GM18511 (cell line): ENCODE data around the gene PNPT1.

Source experiments
- ATAC-seq: cut with Tn5 transposase; IDR thresholded peaks from one replicate; pipeline ENCODE4 v1.9.1; 2021; ENCODE audit warnings: mild to moderate bottlenecking, moderate library complexity; ENCODE audit not compliant: unreplicated experiment

The PNPT1 gene

DNA sequence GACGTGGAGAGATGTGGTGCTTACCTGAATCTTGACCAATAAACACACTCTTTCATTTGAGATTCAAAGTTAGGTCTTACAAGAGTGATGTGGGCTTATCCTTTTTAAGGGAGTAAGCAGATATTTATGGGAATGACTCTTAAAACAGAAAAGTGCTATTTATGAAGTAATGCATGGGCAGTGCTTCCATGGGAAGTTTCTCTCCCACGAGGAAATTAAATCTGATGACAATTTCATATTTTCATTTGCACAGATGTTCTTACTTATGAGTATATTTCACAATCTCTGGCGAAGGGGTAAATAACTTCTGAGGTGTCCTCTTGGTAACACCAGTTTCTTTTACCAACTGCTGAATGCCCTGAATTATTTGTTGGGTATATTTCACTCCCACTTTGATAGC is 21.0 kb downstream of the PNPT1 start:
- ATAC-seq = no peak

DNA sequence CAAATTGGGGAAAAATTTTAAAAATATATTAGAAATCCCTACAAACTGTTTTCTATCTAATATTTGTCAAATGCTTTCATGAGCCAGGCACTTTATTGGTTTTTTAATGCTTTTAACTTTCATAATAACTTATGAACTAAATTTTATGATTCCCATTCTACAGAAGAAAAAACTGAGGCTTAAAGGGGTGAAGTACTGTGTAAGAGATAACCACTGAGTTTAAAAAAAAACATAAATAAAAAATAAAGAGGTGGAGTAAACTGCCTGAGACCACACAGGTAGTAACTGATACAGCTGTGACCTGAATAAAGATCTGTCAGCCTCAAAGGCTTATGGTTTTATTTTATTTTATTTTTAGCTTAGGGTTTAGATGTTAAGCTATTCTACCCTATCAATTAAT is 24.7 kb downstream of the PNPT1 start:
- no peak for ATAC-seq

DNA sequence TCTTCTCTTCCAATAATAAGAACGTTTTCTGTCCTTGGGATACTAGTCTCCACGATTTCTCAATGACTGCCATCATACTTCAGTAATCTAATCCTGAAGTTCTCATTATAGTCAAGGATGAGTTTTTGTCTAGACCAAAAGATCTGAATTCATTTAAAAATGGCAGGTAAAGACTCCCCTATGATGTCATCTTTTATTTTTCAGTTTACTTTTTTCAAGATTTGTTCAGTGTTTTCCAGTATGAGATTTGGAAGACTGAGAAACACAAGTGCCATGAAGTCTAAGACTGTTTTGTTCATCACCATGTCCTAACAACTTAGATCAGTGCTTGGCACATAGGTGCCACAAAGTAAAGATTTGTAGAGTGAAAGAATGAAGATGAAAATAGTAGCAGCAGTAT is 40.4 kb downstream of the PNPT1 start:
- no peak for ATAC-seq

DNA sequence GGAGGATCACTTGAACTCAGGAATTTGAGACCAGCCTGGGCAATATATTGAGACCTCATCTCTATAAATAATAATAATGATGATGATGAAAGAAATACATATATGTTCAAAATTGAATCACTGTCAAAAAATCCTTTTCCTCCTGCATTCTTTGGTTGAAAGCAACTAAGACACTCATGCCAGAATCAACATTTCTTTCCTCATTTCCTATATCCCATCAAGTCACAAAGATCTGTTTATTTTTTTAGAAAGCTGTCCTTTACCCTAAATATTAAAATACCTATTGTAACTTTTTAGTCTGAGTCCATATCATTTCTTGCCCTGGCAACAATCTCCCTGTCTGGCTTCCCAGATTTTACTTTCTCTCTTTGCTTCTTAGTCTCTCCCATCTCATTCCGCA is 44.4 kb downstream of the PNPT1 start:
- no peak for ATAC-seq

DNA sequence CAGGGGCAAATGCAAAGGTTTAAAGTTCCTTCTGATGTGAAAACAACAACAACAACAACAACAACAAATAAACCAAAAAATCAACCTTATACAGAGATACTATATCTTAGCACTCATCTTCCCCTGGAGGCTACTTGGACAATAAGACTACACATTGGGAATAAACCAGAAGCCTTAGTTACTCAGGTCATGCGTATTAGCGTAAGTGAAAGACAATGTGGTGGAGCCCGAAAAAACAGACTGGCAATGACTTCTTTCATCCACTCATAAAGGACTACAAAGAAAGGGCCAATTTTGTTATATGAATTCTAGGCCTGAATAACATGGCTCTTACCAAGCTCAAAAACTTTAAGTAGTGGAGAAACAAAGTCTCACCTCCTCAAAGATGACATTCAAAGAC is 56.8 kb downstream of the PNPT1 start:
- ATAC-seq = no peak

DNA sequence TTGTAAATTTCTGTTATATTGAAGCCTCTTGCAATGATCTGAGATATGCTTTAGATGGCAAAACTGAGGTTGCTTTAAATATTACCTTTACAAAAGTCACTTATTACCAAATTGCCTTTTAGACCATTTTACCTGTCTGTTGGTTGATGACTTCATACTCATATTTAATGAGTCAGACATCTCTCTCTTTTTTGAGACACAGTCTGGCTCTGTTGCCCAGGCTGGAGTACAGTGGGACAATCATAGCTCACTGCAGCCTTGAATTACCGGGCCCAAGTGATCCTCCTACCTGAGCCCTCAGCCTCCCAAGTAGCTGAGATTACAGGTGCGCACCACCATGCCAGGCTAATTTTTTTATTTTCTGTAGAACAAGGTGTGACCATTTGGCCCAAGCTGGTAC is 64.7 kb downstream of the PNPT1 start:
- no peak for ATAC-seq

DNA sequence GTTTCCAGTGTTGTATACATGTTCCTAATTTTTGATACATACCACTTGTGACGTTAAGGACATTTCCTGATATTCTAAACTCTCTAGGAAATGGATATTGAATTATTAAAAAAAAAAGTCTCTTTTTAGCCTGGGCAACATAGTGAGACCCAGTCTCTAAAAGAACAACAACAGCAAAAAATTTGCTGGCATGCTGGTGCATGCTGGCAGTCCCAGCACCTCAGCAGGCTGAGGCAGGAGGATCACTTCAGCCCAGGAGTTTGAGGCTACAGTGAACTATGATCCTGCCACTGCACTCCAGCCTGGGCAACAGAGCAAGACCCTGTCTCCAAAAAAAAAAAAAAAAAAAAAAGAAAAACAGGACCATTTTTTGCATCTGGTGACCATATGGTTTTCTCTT is 65.7 kb downstream of the PNPT1 start:
- no peak for ATAC-seq

DNA sequence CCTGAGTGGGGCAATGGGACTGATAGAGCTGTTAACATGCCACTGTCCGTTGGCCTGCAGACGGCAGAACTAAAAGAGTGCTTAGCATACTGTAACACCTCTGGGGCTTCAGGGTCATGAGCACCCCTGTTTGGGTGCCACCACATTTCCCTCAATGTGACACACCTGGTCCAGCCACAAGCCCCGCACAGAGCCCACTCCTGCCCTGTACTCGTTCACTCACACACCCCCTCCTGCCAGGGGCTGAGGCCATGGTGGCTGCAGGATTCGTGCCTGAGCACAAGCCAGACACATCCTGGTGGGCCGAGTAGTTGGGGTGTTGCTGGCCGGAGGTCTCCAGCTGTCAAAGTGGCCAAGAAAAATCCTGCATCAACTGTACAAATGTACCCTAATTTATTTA is 71.8 kb downstream of the PNPT1 start:
- ATAC-seq = no peak

DNA sequence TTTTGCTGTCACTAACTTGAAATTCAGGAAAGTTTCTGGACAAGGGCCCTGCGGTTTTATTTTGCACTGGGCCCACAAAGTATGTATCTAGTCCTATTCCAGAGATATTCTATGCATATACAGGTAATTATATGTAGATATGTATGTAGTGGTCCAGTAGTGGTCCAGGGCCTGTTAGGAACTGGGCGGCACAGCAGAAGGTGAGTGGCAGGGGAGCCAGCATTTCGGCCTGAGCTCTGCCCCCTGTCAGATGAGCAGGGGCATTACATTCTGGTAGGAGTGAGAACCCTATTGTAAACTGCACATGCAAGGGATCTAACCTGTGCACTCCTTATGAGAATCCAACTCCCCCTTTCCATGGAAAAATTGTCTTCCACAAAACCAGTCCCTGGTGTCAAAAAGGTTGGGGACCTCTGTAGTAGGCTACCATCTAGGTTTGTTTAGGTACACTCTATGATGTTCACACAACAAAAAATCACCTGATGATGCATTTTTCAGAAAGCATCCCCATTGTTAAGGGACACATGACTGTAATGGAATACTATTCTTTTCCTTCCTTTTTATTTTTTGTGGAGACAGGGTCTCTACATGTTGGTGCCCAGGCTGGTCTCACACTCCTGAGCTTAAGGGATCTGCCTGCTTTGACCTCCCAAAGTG is 73.4 kb downstream of the PNPT1 start:
- no peak for ATAC-seq

DNA sequence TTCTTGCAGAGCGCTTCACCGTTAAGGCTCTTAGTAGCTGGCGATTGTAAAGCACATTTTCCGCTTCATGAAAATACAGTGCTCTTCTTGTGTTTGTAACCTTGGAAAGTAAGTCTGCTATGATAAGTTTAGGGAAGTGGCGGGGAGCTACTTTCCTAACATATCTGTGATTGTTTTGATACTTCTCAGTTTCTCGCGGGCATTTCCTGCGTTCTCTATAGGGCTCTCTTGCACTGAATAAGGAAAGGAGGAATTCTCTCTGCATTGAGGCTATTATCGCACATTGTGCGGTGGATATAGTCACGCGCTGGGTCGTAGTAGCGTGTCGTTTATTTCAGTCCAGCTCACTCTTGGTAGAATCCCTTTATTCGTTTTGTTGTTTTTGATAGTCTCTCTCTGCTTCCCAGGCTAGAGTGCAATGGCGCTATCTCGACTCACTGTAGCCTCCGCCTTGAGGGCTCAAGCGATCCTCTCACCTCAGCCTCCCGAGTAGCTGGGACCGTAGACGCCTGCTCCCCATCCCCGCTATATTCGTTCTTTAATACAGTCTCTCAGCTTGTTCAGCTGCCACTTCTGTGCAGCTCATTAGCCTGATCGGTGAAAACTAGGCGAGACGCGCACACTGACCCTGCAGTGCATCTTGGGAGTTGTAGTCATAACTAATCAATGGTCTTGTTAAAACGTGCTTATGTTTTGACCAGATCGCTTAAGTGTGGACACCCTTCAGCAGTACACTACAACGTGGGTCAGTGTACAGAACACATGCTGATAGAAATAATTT is 75.2 kb downstream of the PNPT1 start:
- peak; percentile 39 for ATAC-seq

DNA sequence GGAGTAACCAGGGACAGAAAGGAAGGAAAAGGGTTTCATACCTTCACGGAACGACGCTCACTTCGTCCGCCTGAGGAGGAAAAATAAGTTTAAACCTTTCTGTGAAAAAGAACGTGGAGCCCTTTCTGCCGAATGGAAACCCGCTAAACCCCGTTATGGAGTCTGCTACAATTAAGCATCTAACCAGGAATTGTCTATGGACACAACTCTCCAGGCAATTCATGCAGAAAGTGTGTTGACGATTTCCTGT is 75.7 kb downstream of the PNPT1 start:
- no peak for ATAC-seq

DNA sequence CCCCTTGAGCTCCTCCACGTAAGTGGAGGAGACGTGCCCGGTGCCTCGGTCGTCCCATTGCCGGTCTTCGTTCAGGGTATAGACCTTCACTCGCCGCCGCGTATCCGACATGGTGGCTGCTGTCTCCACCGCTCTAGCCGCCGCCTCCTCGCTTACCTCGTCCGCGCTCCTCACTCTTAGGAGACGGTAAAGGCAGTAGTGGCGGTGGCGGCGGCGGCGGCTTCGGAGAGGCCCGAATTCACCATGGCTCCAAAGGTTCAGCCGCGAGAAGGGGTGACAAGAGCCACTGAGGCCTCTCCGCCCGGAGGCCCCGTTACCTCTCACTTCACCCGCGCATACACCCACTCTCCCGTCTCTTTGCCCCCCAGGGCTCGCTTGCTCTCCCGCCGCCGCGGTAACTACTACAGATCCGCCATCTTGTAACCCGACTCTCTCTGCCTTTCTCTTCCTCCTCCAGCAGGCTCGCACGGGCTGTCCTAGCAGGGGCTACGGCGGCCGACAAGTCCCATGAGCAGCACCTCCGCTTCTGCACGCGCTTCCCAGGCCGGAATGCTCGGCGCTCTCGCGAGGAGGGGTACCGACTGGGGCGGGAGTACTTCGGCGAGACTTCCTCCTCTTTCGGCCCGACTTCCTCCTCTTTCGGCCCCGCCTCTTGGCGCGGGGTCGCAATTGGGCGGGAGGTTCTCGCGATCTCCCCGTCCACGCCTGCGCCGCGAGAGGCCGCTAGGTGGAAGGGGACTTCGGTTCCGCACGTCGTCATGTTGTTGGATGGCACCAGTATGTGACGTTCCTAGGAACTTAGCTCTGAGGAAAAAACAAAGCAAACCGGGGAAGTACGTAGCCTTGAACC is 76.2 kb downstream of the PNPT1 start, which contains the start of gene PPP4R3B:
Gene PPP4R3B (minus strand): TSS at position 448 of the 850 bp plus-strand sequence. CDS start 337 bp downstream, at position 111.
- ATAC-seq = peak; percentile 83

DNA sequence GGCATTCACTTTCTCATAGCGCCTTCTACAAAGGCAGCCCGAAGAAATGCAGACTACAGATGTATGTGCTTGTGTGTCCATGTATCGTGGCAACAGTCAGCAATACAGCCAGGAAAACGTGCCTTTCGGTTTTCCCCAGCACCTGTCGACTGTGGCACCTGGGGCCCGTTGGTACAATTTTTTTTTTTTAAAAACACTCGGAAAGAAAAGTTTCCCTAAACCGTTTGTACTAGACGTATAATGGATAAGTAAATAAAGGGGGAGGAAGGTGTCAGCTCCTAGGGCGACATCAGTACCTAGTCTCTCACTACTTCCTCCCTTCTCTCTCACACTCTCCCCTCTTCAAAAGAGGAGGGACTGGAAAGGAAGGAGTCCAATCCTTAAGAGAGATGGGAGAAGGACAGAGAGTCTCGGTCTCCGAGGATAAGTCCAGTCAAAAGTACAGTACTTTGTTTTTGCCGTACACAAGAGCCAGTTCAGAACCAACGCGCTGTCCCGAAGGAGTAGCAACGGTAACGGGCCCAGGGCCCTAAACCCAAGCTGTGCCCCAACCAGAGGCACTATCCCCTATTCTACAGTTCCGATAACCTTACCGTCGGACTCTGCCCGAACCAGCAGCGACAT is 77.0 kb downstream of the PNPT1 start:
- ATAC-seq = peak; percentile 18

DNA sequence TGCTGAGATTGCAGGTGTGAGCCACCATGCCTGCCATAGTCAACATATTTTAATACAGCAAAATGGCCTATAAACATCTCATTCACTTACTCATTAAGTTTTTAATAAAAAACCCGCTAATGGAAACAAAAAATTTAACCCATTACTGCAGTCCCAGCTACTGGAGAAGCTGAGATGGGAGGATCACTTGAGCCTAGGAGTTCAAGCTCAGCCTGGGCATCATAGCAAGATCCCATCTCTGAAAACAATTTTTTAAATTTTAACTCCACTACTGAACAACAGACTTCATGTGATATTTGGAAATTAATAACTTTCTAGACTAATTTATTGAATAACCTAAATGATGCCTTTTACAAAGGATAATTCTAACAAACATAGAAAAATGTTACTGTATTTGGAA is 81.6 kb downstream of the PNPT1 start:
- no peak for ATAC-seq

DNA sequence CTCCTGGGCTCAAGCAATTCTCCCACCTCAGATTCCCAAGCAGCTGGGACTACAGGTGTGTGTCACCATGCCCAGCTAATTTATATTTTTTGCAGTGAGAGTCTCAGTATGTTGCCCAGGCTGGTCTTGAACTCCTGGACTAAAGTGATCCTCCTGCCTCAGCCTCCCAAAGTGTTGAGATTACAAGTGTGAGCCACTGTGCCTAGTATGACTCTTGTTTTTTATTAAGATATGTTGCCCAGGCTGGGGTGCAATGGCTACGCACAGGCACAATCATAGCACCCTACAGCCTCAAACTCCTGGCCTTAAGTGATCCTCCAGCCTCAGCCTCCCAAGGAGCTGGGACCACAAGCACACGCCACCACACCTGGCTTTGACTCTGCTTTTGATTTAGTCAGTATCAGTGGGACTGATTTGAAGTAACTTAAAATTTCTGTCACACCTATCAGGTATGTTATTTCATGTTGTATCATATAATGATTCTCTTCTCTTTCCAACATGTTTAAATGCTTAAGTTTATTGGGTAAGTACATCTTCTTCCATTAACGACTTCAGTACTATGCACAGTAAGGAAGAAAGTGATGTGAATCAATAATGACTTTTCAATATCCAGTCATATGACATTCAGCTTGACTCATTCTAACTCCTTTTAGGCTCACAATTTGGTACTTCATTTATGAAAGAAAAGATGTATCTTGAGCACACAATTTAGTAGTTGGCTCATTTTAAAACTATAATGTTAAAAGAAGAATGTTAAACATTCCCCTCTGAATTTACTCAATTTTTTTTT is 82.5 kb downstream of the PNPT1 start:
- no peak for ATAC-seq

DNA sequence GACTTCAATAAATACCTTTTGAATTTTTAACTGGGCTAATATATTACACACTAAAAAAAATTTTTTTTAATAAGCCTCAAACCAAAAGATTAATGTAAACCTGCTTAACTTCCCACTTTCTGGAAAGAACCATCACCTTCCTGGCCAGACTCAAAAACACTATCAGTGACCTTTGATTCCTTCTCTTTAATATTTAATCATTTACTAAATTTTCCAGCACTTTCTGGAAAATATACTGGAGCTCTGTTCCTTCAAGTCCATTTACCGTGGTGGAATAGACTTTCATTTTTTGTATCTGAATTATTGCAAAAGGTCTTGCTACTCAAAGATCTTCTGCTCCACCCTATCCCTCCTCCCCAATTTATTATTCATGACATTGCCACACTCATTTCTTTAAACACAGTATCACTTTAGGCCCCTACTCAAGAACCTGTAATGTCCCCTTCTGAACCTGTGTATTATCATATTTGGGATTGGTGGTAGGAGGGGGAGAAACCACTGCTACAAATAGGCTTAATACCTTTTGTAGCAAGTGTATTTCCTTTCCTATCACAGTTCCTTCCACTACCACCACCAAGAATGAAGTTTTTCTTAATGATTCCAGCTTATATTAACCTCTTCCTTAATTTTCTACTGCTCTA is 83.6 kb downstream of the PNPT1 start:
- no peak for ATAC-seq

DNA sequence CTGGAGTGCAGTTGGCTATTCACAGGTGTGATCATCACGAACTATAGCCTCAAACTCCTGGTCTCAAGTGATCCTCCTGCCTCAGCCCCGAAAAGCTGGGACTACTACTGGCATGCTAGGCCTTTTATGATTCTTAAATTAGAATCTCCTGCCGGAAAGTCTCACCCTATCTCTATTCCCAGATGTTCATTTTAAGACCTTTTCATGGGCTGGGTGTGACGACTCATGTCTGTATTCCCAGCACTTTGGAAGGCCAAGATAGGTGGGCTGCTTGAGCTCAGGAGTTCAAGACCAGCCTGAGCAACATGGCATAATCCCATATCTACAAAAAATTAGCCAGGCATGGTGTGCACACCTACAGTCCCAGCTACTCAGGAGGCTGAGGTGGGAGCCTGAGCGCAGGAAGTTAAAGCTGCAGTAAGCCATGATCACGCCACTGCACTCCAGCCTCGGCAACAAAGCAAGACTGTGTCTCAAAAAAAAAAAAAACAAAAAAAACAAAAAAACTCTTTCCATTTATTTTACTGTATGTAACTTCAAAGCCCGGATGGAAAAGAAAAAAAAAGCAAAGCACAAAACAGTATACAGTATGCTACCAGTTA is 84.3 kb downstream of the PNPT1 start:
- no peak for ATAC-seq

DNA sequence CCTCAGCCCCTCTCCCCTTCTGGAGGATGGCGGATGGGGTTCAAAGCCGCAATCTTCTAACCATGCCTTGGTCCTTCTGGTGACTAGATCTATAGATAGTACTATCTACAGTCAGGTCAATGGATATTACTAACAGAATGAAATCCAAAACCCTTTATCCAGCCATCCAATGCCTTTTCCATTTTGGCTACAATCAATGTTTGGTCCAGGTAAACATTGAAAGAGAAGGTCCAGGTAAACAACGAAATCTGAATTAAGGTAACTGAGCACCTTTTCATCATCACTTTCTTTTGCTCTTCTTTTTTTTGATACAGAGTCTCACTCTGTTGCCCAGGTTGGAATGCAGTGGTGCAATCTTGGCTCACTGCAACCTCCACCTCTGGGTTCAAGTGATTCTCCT is 85.9 kb downstream of the PNPT1 start:
- ATAC-seq = no peak

DNA sequence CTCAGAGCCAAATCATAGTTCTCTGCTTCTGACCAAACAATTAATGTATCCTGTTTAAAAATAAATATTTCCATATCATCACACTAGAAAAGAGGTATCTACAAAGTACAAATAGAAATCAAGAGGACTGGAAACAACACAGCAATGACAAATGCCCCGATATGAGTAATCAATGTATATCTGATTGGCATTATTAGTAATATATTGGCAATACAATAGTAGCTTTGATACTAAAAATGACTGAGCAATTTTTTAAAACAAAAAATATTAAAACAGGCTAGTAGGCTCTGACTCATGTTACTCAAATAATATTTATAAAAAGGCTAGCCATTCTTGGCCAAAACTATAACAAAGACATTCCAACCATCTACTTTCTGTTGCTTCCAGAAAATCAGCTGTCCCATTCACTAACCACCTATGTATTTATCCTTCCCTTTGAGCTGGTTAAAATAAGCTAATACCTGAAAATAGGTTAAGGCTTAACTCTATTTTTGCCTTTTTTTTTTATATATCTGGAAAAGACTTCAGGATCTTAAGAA is 89.5 kb downstream of the PNPT1 start:
- no peak for ATAC-seq

DNA sequence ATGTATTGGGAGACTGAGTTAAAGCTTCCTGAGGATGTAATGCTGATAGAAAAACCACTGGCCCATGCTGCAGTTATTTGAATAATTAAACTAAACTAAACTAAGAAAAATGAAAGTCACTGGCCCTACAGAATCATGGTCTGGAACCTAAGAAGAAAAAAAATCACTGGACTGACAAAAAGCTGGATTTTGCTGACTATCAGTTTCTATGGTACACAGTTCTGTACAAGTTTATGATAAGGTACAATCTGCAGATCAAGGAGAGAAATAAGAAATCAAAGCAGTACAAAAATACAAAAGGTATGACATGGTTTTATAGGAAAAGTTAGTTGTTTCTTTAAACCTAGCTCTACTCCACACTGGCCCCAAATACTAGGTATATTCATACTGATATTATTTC is 91.8 kb downstream of the PNPT1 start:
- ATAC-seq = no peak
